Osteoblast (primary cell): ENCODE data around the gene CPS1. TPM values are rescaled to one million over a fixed set of nuclear protein-coding genes. Genes with fewer than 3 reads are reported as not detected.

Source experiments
- DNase-seq: peaks from one replicate; pipeline ENCODE4 v3.0.0; 2011; ENCODE audit warnings: low spot score, mixed read lengths; ENCODE audit not compliant: insufficient read length; ENCODE audit errors: missing footprints
- H2AFZ ChIP-seq: 2 replicates; pipeline ENCODE4 v1.6.0; 2011; ENCODE audit warnings: mild to moderate bottlenecking, low read length
- H3K27ac ChIP-seq: 2 replicates; pipeline ENCODE4 v1.5.1; 2011; ENCODE audit warnings: mild to moderate bottlenecking, low read depth, low read length, moderate library complexity
- H3K27me3 ChIP-seq: 2 replicates; pipeline ENCODE4 v1.6.0; 2012; ENCODE audit warnings: mild to moderate bottlenecking, control low read depth, inconsistent platforms, low read length, moderate library complexity; ENCODE audit not compliant: insufficient read depth
- H3K36me3 ChIP-seq: 2 replicates; pipeline ENCODE4 v1.5.1; 2011; ENCODE audit warnings: mild to moderate bottlenecking, low read length, control low read depth, moderate library complexity; ENCODE audit not compliant: insufficient read depth
- H3K4me1 ChIP-seq: 2 replicates; pipeline ENCODE4 v1.5.1; 2011; ENCODE audit warnings: mild to moderate bottlenecking, low read length, control low read depth, moderate library complexity; ENCODE audit not compliant: insufficient read depth
- H3K4me2 ChIP-seq: 2 replicates; pipeline ENCODE4 v1.6.0; 2011; ENCODE audit warnings: mild to moderate bottlenecking, low read length; ENCODE audit not compliant: insufficient read depth
- H3K4me3 ChIP-seq: fragments of 200-600 bp; sonication (generic); 3 replicates; pipeline ENCODE4 v1.5.1; 2012; ENCODE audit warnings: mild to moderate bottlenecking, low read length, inconsistent platforms; ENCODE audit not compliant: insufficient read depth
- H3K79me2 ChIP-seq: 2 replicates; pipeline ENCODE4 v1.6.0; 2012; ENCODE audit warnings: mild to moderate bottlenecking, low read length, control low read depth, inconsistent platforms; ENCODE audit not compliant: insufficient read depth
- H3K9me3 ChIP-seq: 2 replicates; pipeline ENCODE4 v1.5.1; 2011; ENCODE audit warnings: low read depth, low read length, control low read depth
- H4K20me1 ChIP-seq: 2 replicates; pipeline ENCODE4 v1.6.0; 2012; ENCODE audit warnings: mild to moderate bottlenecking, low read length, control low read depth; ENCODE audit not compliant: insufficient read depth
- CTCF ChIP-seq: IDR thresholded peaks from 2 replicates; pipeline ENCODE4 v1.5.1; 2011; ENCODE audit warnings: mild to moderate bottlenecking, low read depth, low read length, moderate library complexity; ENCODE audit errors: extremely low read depth
- total RNA-seq: library from RNA; depleted of rRNA; stranded (reverse); fragments of >200 nt; gene quantifications from 2 replicates; pipeline ENCODE4 v1.2.3, GENCODE V29; 2012

The CPS1 gene
- total RNA-seq, 1 donor, result 21.7 TPM

GRCh38 chr2:210657874-210658273 is 101.5 kb downstream of the CPS1 start:
- Histone ChIP-seq H3K36me3 (no peaks in the 10 kb centered on the region), H3K4me1 (peaks cover 10% of the 10 kb centered on the region), H3K9me3 (no peaks in the 10 kb centered on the region), H2AFZ (no peak overlapping the region), H4K20me1 (no peaks in the 10 kb centered on the region), H3K4me2 (no peak overlapping the region), H3K4me3 (no peak overlapping the region), H3K27ac (no peak overlapping the region), H3K27me3 (no peaks in the 10 kb centered on the region), H3K79me2 (no peaks in the 10 kb centered on the region)
- TF ChIP-seq CTCF, result no peak
- DNase-seq, result no peak

- no peak for DNase-seq
- H3K4me3 ChIP-seq, result no peak overlapping the region
- no peak for TF ChIP-seq CTCF
Measured at GRCh38 chr2:210660751-210661150, 104.4 kb downstream of the CPS1 start.

GRCh38 chr2:210662560-210662959 is 106.2 kb downstream of the CPS1 start:
- Histone ChIP-seq H3K79me2 (no peaks in the 10 kb centered on the region), H3K4me2 (no peak overlapping the region), H3K4me3 (no peak overlapping the region), H3K27ac (no peak overlapping the region), H4K20me1 (no peaks in the 10 kb centered on the region), H3K4me1 (no peaks in the 10 kb centered on the region), H3K36me3 (no peaks in the 10 kb centered on the region), H3K9me3 (no peaks in the 10 kb centered on the region), H3K27me3 (no peaks in the 10 kb centered on the region), H2AFZ (no peak overlapping the region)
- DNase-seq, result no peak
- no peak for TF ChIP-seq CTCF

More at GRCh38 chr2:210660751-210661150, 104.4 kb downstream of the CPS1 start:
- no peaks in the 10 kb centered on the region for H3K36me3 ChIP-seq
- H2AFZ ChIP-seq, result no peak overlapping the region
- H3K79me2 ChIP-seq, result no peaks in the 10 kb centered on the region
- H3K4me2 ChIP-seq, result no peak overlapping the region
- no peaks in the 10 kb centered on the region for H3K27me3 ChIP-seq
- H4K20me1 ChIP-seq, result no peaks in the 10 kb centered on the region
- H3K4me1 ChIP-seq, result no peaks in the 10 kb centered on the region
- no peaks in the 10 kb centered on the region for H3K9me3 ChIP-seq
- no peak overlapping the region for H3K27ac ChIP-seq

- peak; percentile 66 for DNase-seq
- H4K20me1 ChIP-seq, result no peaks in the 10 kb centered on the region
- H3K9me3 ChIP-seq, result no peaks in the 10 kb centered on the region
- peak overlapping the region; percentile 41 for H2AFZ ChIP-seq
- no peak overlapping the region for H3K27ac ChIP-seq
- no peaks in the 10 kb centered on the region for H3K79me2 ChIP-seq
- TF ChIP-seq CTCF, result peak; percentile 29
- H3K4me1 ChIP-seq, result no peaks in the 10 kb centered on the region
- no peaks in the 10 kb centered on the region for H3K27me3 ChIP-seq
- no peak overlapping the region for H3K4me3 ChIP-seq
- no peak overlapping the region for H3K4me2 ChIP-seq
- no peaks in the 10 kb centered on the region for H3K36me3 ChIP-seq
Measured at GRCh38 chr2:210663631-210664089, 107.3 kb downstream of the CPS1 start.
